Kidney epithelial cell (primary cell): ENCODE data around the gene MRGPRX2. TPM values are rescaled to one million over a fixed set of nuclear protein-coding genes. Genes with fewer than 3 reads are reported as not detected.

Experiments used
- DNase-seq: peaks from one replicate; pipeline ENCODE4 v3.0.0-alpha.2; 2010; ENCODE audit warnings: low read depth
- H3K27me3 ChIP-seq: 2 replicates; pipeline ENCODE4 v1.6.0; 2011; ENCODE audit warnings: low read length; ENCODE audit not compliant: control insufficient read depth, insufficient read depth
- H3K36me3 ChIP-seq: 2 replicates; pipeline ENCODE4 v1.5.1; 2011; ENCODE audit warnings: low read length; ENCODE audit not compliant: control insufficient read depth, insufficient read depth
- H3K4me3 ChIP-seq: 2 replicates; pipeline ENCODE4 v1.5.1; 2011; ENCODE audit warnings: low read depth, mild to moderate bottlenecking, control low read depth, low read length
- CTCF ChIP-seq: IDR thresholded peaks from 2 replicates; pipeline ENCODE4 v1.5.1; 2011; ENCODE audit warnings: mild to moderate bottlenecking, moderate library complexity, low read length, control low read depth, inconsistent platforms; ENCODE audit not compliant: insufficient read depth, poor library complexity, severe bottlenecking
- total RNA-seq: library from RNA; depleted of rRNA; stranded (reverse); fragments of >200 nt; gene quantifications from 2 replicates; pipeline ENCODE4 v1.2.3, GENCODE V29; 2015

MRGPRX2 gene
- not detected in 2 replicates for total RNA-seq

- DNase-seq, result no peak
- no peak for TF ChIP-seq CTCF
- H3K27me3 ChIP-seq, result no peaks in the 10 kb centered on the region
- H3K36me3 ChIP-seq, result no peaks in the 10 kb centered on the region
- H3K4me3 ChIP-seq, result no peak within 1 kb of the TSS
Observed at GRCh38 chr11:19060629-19061028, at the start of gene MRGPRX2. MRGPRX2 (minus strand) TSS chr11:19060717; CDS start chr11:19056402, 4,315 bp downstream.

- TF ChIP-seq CTCF, result no peak
- Histone ChIP-seq H3K36me3 (no peaks in the 10 kb centered on the region), H3K4me3 (no peak overlapping the region), H3K27me3 (no peaks in the 10 kb centered on the region)
- DNase-seq, result no peak
Observed at GRCh38 chr11:19110295-19110694, 49.8 kb upstream of the MRGPRX2 start.

- TF ChIP-seq CTCF, result no peak
- H3K4me3 ChIP-seq, result no peak overlapping the region
- no peak for DNase-seq
- no peaks in the 10 kb centered on the region for H3K36me3 ChIP-seq
- peaks cover 3% of the 10 kb centered on the region for H3K27me3 ChIP-seq
Observed at GRCh38 chr11:19107125-19107524, 46.6 kb upstream of the MRGPRX2 start.

- peaks cover 3% of the 10 kb centered on the region for H3K27me3 ChIP-seq
Observed at GRCh38 chr11:19105011-19105410, 44.5 kb upstream of the MRGPRX2 start.

GRCh38 chr11:19102521-19102900 is 42.0 kb upstream of the MRGPRX2 start:
- TF ChIP-seq CTCF, result no peak
- Histone ChIP-seq H3K4me3 (no peak overlapping the region), H3K36me3 (no peaks in the 10 kb centered on the region), H3K27me3 (peaks cover 3% of the 10 kb centered on the region)
- DNase-seq, result no peak

More at GRCh38 chr11:19105011-19105410, 44.5 kb upstream of the MRGPRX2 start:
- TF ChIP-seq CTCF, result no peak
- H3K36me3 ChIP-seq, result no peaks in the 10 kb centered on the region
- no peak overlapping the region for H3K4me3 ChIP-seq
- DNase-seq, result no peak

- no peak for TF ChIP-seq CTCF
- peaks cover 3% of the 10 kb centered on the region for H3K27me3 ChIP-seq
- no peak overlapping the region for H3K4me3 ChIP-seq
- no peaks in the 10 kb centered on the region for H3K36me3 ChIP-seq
- no peak for DNase-seq
Observed at GRCh38 chr11:19101796-19102520, 41.4 kb upstream of the MRGPRX2 start.
